C4-2B (cell line): Measurements from ENCODE around the gene PEF1.

Experiments used
- ZFX ChIP-seq: fragments of 450-650 bp; IDR thresholded peaks from 2 replicates; pipeline ENCODE4 v1.6.1; 2017
- TF ChIP-seq, protein P1 (sequence below): fragments of 450-650 bp; conservative IDR thresholded peaks from 2 replicates; pipeline ENCODE4 v1.5.1; 2017; ENCODE audit warnings: mild to moderate bottlenecking

DNA sequence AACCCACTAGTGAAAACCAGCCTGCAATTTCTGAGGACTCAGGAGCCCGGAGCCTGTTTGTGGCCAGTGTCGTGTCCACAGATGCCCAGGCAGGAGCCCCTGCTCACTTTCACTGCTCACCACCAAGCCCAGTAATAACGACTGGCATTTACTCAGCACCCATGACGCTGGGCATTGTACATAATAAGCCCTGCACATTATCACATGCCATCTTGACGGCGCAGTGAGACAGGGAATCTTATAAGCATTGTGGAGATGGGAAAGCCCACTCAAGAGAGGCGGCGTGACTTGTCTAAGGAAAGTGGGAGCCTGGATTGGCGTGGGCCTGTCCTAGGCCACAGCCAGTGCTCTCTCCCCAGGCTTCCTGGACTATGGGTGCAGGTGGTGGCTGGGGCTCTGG, 28.8 kb upstream of the PEF1 start:
- TF ChIP-seq, protein P1, sequence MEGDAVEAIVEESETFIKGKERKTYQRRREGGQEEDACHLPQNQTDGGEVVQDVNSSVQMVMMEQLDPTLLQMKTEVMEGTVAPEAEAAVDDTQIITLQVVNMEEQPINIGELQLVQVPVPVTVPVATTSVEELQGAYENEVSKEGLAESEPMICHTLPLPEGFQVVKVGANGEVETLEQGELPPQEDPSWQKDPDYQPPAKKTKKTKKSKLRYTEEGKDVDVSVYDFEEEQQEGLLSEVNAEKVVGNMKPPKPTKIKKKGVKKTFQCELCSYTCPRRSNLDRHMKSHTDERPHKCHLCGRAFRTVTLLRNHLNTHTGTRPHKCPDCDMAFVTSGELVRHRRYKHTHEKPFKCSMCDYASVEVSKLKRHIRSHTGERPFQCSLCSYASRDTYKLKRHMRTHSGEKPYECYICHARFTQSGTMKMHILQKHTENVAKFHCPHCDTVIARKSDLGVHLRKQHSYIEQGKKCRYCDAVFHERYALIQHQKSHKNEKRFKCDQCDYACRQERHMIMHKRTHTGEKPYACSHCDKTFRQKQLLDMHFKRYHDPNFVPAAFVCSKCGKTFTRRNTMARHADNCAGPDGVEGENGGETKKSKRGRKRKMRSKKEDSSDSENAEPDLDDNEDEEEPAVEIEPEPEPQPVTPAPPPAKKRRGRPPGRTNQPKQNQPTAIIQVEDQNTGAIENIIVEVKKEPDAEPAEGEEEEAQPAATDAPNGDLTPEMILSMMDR = no peak
- TF ChIP-seq ZFX = no peak
